ENCODE results near the gene RCL1. TPM values are rescaled to one million over a fixed set of nuclear protein-coding genes. Genes with fewer than 3 reads are reported as not detected.
A peak's percentile ranks its signal among the peaks of the same experiment; 100 is the strongest.
"Not testable (repeated sequence)": the region's sequence is repeated elsewhere in the genome, so short reads cannot be mapped to it uniquely, and the experiment has no call there.

RCL1 gene
- total RNA-seq, 4 donors from 2014 or later, result 13.4 to 19.1 (median 14.9) TPM

DNA sequence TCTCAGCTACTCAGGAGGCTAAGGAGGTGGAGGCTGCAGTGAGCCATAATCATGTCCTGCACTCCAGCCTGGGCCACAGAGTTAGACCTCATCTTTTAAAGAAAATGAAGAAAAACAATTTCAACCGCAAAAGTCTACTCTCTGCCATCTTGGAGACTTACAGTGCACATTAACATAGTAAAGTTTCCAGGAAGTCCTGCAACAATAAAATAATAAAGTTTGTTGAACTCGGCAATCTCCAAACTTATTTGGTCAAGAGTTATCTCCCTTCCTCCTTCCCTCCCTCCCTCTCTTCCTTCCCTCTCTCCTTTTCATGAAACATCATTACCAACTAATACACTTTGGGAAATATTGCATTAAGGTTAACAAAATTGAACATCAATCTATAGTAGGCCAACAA, 98.2 kb downstream of the RCL1 start:
- TF ChIP-seq POLR2A (IDR thresholded peaks at IDR 0.05; ENCODE audit: low read depth) (no peak), EP300 (IDR thresholded peaks at IDR 0.05) (no peak), POLR2AphosphoS5 (IDR thresholded peaks at IDR 0.05) (no peak)
- TF ChIP-seq, protein P1, sequence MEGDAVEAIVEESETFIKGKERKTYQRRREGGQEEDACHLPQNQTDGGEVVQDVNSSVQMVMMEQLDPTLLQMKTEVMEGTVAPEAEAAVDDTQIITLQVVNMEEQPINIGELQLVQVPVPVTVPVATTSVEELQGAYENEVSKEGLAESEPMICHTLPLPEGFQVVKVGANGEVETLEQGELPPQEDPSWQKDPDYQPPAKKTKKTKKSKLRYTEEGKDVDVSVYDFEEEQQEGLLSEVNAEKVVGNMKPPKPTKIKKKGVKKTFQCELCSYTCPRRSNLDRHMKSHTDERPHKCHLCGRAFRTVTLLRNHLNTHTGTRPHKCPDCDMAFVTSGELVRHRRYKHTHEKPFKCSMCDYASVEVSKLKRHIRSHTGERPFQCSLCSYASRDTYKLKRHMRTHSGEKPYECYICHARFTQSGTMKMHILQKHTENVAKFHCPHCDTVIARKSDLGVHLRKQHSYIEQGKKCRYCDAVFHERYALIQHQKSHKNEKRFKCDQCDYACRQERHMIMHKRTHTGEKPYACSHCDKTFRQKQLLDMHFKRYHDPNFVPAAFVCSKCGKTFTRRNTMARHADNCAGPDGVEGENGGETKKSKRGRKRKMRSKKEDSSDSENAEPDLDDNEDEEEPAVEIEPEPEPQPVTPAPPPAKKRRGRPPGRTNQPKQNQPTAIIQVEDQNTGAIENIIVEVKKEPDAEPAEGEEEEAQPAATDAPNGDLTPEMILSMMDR (IDR thresholded peaks at IDR 0.05), result no peak
- Histone ChIP-seq H3K36me3 (no peaks in the 10 kb centered on the region), H3K9me3 (no peaks in the 10 kb centered on the region), H3K27ac (replicated peaks in 1 of 4) (no peak overlapping the region), H3K4me3 (no peak overlapping the region), H3K27me3 (no peaks in the 10 kb centered on the region), H3K4me1 (peaks cover 0 to 8% (median 2%) of the 10 kb centered on the region in 4 donors)
- 41% methylated on average over 2 of the region's 2 CpGs for WGBS
- intact Hi-C loops (cut with DNase I), result no loop called here
- no peak for DNase-seq (ENCODE audit: extremely low spot score)

DNA sequence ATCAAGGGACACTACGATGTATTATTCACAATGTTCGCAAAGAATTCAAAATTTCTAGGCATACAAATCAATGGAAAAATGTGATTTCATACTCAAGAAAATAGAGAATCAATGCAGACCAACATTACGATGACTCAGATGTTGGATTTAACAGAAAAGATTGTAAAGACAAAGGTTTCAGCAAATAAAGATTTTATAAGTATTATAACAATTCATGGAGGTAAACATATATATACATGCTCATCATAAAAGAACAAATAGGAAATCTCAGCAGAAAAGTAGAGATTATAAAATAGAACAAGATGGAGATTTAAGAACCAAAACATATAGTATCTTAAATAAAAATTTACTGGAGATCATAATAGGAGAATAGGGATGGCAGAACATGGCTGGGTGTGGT, 98.9 kb downstream of the RCL1 start:
- no peak for DNase-seq (ENCODE audit: extremely low spot score)
- no peaks in the 10 kb centered on the region for H3K27me3 ChIP-seq
- no peak for TF ChIP-seq POLR2AphosphoS5 (IDR thresholded peaks at IDR 0.05)
- no peak for TF ChIP-seq POLR2A (IDR thresholded peaks at IDR 0.05; ENCODE audit: low read depth)
- TF ChIP-seq, protein P1 (IDR thresholded peaks at IDR 0.05), result no peak
- no peak for TF ChIP-seq EP300 (IDR thresholded peaks at IDR 0.05)
- 98% methylated on average over 3 of the region's 3 CpGs for WGBS
- no peak overlapping the region for H3K27ac ChIP-seq (replicated peaks in 1 of 4)
- H3K36me3 ChIP-seq, result no peaks in the 10 kb centered on the region
- intact Hi-C loops (cut with DNase I), result no loop called here
- peaks cover 0 to 8% (median 2%) of the 10 kb centered on the region in 4 donors for H3K4me1 ChIP-seq
- H3K9me3 ChIP-seq, result no peaks in the 10 kb centered on the region
- no peak overlapping the region for H3K4me3 ChIP-seq

DNA sequence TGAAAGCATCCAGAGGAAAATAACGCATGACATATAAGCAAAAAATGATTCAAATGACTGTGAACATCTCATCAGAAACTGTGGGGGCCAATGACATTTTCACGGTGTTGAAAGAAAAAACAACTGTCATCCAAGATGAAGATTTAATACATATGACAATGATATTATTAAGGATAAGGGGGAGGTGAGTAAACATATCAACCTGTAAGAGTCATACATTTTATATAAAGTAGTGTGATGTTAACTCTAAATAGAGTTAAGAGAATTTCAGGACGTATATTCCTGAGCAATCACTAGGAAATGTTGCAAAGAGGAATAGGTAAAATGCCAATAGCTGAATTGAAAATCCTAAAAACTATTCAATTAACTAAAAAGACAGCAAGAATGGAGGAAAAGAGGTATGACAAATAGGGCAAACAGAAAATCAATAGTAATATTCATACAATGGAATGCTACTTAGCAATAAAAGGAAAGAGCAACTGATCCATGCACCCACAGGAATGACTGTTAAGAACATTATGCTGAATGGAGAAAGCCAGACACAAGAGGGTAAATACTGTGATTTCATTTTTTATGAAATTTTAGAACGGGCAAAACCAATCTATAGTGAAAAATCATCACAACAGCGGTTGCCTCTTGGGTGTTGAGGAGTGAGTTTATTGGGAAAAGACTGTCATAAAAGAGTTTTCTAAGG, 99.9 kb downstream of the RCL1 start:
- no peak for TF ChIP-seq POLR2AphosphoS5 (IDR thresholded peaks at IDR 0.05)
- no peak for TF ChIP-seq POLR2A (IDR thresholded peaks at IDR 0.05; ENCODE audit: low read depth)
- TF ChIP-seq, protein P1 (IDR thresholded peaks at IDR 0.05), result no peak
- no peak for TF ChIP-seq EP300 (IDR thresholded peaks at IDR 0.05)
- H3K27me3 ChIP-seq, result no peaks in the 10 kb centered on the region
- DNase-seq (ENCODE audit: extremely low spot score), result no peak
- WGBS, result 90% methylated on average over 5 of the region's 5 CpGs
- intact Hi-C loops (cut with DNase I), result no loop called here
- no peaks in the 10 kb centered on the region for H3K9me3 ChIP-seq
- H3K4me3 ChIP-seq, result no peak overlapping the region
- no peak overlapping the region for H3K27ac ChIP-seq (replicated peaks in 1 of 4)
- H3K4me1 ChIP-seq, result peaks cover 0 to 4% (median 1%) of the 10 kb centered on the region in 4 donors
- H3K36me3 ChIP-seq, result no peaks in the 10 kb centered on the region

DNA sequence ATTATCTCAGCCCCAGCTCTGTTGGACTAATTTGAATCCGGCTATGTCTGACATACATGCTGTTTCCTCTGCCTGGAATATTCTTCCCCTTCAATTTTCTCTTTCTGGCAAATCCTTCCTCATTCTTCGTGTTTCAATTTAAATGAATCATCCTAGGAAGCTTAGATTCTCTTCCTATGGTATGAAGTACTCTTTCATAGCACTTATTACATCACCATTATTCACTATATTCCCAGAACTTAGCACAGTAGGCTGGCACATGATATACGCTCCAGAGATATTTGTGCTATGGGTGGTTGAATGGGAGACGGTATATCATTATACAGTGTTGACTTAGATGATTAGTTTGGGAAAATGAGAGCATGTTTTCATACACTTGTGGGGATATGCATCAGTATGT, 101.3 kb downstream of the RCL1 start:
- Histone ChIP-seq H3K27me3 (no peaks in the 10 kb centered on the region), H3K36me3 (no peaks in the 10 kb centered on the region), H3K9me3 (no peaks in the 10 kb centered on the region), H3K4me3 (no peak overlapping the region), H3K4me1 (no peaks in the 10 kb centered on the region), H3K27ac (replicated peaks in 1 of 4) (no peak overlapping the region)
- WGBS, result 82% methylated on average over 4 of the region's 4 CpGs
- TF ChIP-seq, protein P1 (IDR thresholded peaks at IDR 0.05), result no peak
- no peak for TF ChIP-seq POLR2A (IDR thresholded peaks at IDR 0.05; ENCODE audit: low read depth)
- no peak for TF ChIP-seq POLR2AphosphoS5 (IDR thresholded peaks at IDR 0.05)
- TF ChIP-seq EP300 (IDR thresholded peaks at IDR 0.05), result no peak
- intact Hi-C loops (cut with DNase I), result no loop called here
- DNase-seq (ENCODE audit: extremely low spot score), result no peak

DNA sequence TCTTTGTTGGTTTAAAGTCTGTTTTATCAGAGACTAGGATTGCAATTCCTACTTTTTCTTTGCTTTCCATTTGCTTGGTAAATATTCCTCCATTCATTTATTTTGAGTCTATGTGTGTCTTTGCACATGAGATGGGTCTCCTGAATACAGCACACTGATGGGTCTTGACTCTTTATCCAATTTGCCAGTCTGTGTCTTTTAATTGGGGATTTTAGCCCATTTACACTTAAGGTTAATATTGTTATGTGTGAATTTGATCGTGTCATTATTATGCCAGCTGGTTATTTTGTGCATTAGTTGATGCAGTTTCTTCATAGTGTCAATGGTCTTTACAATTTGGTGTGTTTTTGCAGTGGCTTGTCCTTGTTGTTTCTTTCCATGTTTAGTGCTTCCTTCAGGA, 107.1 kb downstream of the RCL1 start:
- H3K27ac ChIP-seq (replicated peaks in 1 of 4); H3K4me3 ChIP-seq; H3K36me3 ChIP-seq; H3K4me1 ChIP-seq; DNase-seq (ENCODE audit: extremely low spot score); H3K27me3 ChIP-seq; intact Hi-C loops (cut with DNase I); H3K9me3 ChIP-seq: not testable (repeated sequence)
- 89% methylated on average over 1 of the region's 1 CpG for WGBS

DNA sequence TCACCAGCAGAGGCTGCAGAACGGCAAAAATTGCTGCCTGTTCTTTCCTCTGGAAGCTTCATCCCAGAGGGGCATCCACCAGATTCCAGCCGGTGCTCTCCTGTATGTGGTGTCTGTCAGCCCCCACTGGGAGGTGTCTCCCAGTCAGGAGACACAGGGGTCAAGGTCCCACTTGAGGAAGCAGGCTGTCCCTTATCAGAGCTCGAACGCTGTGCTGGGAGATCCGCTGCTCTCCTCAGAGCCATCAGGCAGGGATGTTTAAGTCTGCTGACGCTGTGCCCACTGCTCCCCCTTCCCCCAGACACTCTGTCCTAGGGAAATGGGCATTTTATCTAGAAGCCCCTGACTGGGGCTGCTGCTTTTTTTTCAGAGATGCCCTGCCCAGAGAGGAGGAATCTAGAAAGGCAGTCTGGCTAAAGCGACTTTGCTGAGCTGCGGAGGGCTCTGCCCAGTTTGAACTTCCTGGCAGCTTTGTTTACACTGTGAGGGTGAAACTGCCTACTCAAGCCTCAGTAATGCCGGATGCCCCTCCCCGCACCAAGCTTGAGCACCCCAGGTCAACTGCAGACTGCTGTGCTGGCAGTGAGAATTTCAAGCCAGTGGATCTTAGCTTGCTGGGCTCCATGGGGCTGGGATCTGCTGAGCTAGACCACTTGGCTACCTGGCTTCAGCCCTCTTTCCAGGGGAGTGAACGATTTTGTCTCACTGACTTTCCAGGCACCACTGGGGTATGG, 108.8 kb downstream of the RCL1 start:
- intact Hi-C loops (cut with DNase I); H3K4me1 ChIP-seq; H3K27ac ChIP-seq (replicated peaks in 1 of 4); H3K36me3 ChIP-seq; DNase-seq (ENCODE audit: extremely low spot score); H3K27me3 ChIP-seq; H3K9me3 ChIP-seq: not testable (repeated sequence)
- peak overlapping the region; percentile 24 to 35 (median 33) for H3K4me3 ChIP-seq
- WGBS, result 35% methylated on average over 7 of the region's 11 CpGs
